SIG-M5 treated with dmso at 0.1 percent for 504 hours (cell line): Measurements from ENCODE around the gene RBM47.

Experiments
- DNase-seq: peaks from one replicate; lab custom pipeline; 2025; ENCODE audit not compliant: unreplicated experiment; lab: John Stamatoyannopoulos, UW

The RBM47 gene

GRCh38 chr4:40380647-40381046 is 249.0 kb downstream of the RBM47 start:
- no peak for DNase-seq

- no peak for DNase-seq
Measured at GRCh38 chr4:40379248-40379647, 250.4 kb downstream of the RBM47 start.

GRCh38 chr4:40378619-40379018 is 251.0 kb downstream of the RBM47 start:
- no peak for DNase-seq

- no peak for DNase-seq
Measured at GRCh38 chr4:40377512-40378365, 251.9 kb downstream of the RBM47 start.

- DNase-seq: no peak
Measured at GRCh38 chr4:40375620-40376019, 254.0 kb downstream of the RBM47 start.

- no peak for DNase-seq
Measured at GRCh38 chr4:40375095-40375494, 254.6 kb downstream of the RBM47 start.

- DNase-seq: no peak
Measured at GRCh38 chr4:40373636-40374035, 256.0 kb downstream of the RBM47 start.
